Measurements from ENCODE around the gene REPIN1.
A peak's percentile ranks its signal among the peaks of the same experiment; 100 is the strongest.

Gene REPIN1

GRCh38 chr7:150368096-150368883, at the start of gene REPIN1:
REPIN1 (plus strand) TSS chr7:150368822; CDS start chr7:150369712, 890 bp downstream.
- peak; percentile 65 for DNase-seq (ENCODE audit: low spot score)

- DNase-seq (ENCODE audit: low spot score), result no peak
Observed at GRCh38 chr7:150321788-150322113, 46.9 kb upstream of the REPIN1 start.

- peak; percentile 57 for DNase-seq (ENCODE audit: low spot score)
Observed at GRCh38 chr7:150322114-150322832, 46.3 kb upstream of the REPIN1 start.

GRCh38 chr7:150322833-150323681, 45.6 kb upstream of the REPIN1 start, which contains the start of the genes ACTR3C and LRRC61:
ACTR3C (minus strand) TSS chr7:150323545; CDS start chr7:150295296, 28,249 bp downstream.
LRRC61 (plus strand) TSS chr7:150323355; CDS start chr7:150336862, 13,507 bp downstream.
- DNase-seq (ENCODE audit: low spot score), result peak; percentile 8

GRCh38 chr7:150323682-150324372, 44.8 kb upstream of the REPIN1 start:
- DNase-seq (ENCODE audit: low spot score), result no peak

GRCh38 chr7:150324373-150324961, 44.2 kb upstream of the REPIN1 start:
- DNase-seq (ENCODE audit: low spot score), result no peak

GRCh38 chr7:150325110-150325611, 43.5 kb upstream of the REPIN1 start:
- DNase-seq (ENCODE audit: low spot score), result no peak

- DNase-seq (ENCODE audit: low spot score), result no peak
Observed at GRCh38 chr7:150325901-150326300, 42.7 kb upstream of the REPIN1 start.

- DNase-seq (ENCODE audit: low spot score), result no peak
Observed at GRCh38 chr7:150326657-150327268, 41.9 kb upstream of the REPIN1 start.

- no peak for DNase-seq (ENCODE audit: low spot score)
Observed at GRCh38 chr7:150327308-150327707, 41.3 kb upstream of the REPIN1 start.

- no peak for DNase-seq (ENCODE audit: low spot score)
Observed at GRCh38 chr7:150329331-150330120, 39.1 kb upstream of the REPIN1 start.

GRCh38 chr7:150330211-150330885, 38.3 kb upstream of the REPIN1 start:
- DNase-seq (ENCODE audit: low spot score), result no peak

- no peak for DNase-seq (ENCODE audit: low spot score)
Observed at GRCh38 chr7:150332852-150333635, 35.6 kb upstream of the REPIN1 start.

GRCh38 chr7:150333659-150334058, 35.0 kb upstream of the REPIN1 start:
- no peak for DNase-seq (ENCODE audit: low spot score)

GRCh38 chr7:150334108-150334507, 34.5 kb upstream of the REPIN1 start:
- no peak for DNase-seq (ENCODE audit: low spot score)

- no peak for DNase-seq (ENCODE audit: low spot score)
Observed at GRCh38 chr7:150335108-150335773, 33.4 kb upstream of the REPIN1 start.

- DNase-seq (ENCODE audit: low spot score), result no peak
Observed at GRCh38 chr7:150335774-150336112, 32.9 kb upstream of the REPIN1 start.

- no peak for DNase-seq (ENCODE audit: low spot score)
Observed at GRCh38 chr7:150336746-150337145, 31.9 kb upstream of the REPIN1 start.

All from hematopoietic multipotent progenitor cell treated with erythropoietin and hydrocortisone succinate and interleukin-3 and kit ligand, for 15 days (in vitro differentiated cells).